CD4-positive, alpha-beta T cell treated with Interleukin-4 for 4 hours (primary cell): ENCODE data around the gene LPIN2.

Experiments
- DNase-seq: peaks from one replicate; pipeline ENCODE4 v3.0.0-alpha.2; 2020

LPIN2 gene

DNA sequence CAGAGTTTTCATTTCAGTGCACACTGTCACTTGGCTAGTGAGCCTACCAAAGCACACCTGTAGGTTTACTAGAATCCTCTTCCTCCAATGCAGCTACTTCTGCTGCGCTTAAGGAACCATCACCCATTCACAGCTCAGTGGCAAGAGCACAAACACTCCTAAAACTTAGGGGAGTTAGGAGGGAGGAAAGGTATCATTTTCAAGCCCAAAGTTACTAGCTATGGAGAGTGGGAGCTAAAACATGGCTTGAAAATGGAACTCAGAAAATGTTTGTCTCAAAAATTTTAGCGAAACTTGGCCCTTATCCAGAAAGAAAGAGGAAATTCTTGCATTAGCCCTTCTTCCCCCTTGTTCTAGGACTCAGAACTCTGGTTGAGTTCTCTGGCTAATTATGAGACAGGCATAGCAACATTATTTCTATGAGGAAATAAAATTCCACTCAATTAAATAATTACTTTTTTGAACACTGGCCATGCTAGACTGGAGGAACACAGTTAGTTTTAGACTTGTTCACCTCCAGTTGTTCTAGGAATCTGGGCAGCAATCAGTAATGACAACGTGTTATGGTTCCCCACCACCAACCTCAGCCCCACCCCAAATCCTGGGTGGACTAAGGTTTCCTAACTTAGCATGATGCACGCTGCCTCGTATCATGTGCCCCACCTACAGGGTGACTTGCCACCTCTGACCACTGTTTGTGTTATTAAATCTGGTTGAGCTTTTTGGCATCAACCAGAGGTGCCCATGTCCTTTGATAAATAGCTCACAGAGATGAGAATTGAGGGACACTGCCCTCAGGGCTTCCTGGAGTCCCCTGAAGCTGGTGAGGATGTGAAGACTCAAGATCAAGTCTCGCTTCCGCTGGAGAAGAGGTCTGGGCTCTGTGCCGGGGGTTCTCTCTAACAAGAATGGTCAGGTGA is 32.8 kb downstream of the LPIN2 start:
- DNase-seq, result peak; percentile 45

DNA sequence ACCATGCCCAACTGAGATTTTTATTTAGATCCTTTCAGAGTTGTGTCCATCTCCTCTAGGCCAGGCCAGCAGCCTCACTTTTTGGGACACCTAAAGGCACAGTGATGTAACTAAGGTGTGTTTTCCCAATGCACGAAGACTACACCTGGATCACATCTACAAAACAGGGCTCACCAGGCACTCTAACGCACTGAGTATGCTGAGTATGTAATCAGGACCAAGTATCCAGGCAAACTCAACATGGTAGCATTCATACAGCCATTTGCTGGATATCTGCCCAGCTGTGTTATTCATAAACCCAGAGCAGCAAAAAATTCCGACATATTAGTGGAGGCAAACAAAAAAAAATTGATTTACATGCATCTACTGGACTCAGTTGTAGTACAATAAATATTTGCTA is 33.8 kb downstream of the LPIN2 start:
- DNase-seq, result no peak

DNA sequence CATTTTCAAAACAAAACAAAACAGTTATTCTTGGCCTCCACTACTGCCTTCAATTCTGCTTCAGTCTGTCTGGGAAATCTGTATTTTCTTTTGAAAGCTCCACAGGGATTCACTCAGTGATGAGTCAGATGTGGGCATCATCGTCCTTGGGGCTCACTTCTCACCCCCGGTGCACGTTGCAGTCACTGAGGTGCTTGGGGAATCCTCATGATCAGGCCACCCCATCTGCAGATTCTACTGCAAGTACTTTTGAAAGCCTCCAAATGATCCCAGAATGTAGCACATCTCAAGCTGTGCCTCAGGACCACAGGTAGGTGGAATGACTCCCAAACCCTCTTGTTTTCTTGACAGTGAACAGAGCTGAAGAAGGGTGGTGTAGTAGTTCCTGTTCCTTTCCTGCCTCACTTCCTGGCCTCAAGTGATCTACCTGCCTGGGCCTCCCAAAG is 34.3 kb downstream of the LPIN2 start:
- DNase-seq, result peak; percentile 49

DNA sequence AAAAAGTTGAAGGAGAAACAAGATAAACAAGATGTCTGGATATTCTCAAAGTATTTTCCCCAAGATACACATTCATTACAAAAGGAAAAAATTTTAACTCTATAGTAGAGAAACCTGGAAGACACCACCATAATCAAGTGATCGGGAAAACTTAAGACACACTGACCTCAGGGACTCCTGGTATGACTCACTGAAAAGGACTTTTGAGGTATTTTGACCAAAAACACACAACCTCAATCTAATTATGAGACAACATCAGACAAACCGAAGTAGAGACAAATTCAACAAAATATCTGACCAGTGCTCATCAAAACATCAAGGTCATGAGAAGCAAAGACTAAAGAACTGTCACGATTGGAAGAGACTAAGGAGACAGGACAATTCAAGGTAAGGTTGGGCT is 34.7 kb downstream of the LPIN2 start:
- no peak for DNase-seq

DNA sequence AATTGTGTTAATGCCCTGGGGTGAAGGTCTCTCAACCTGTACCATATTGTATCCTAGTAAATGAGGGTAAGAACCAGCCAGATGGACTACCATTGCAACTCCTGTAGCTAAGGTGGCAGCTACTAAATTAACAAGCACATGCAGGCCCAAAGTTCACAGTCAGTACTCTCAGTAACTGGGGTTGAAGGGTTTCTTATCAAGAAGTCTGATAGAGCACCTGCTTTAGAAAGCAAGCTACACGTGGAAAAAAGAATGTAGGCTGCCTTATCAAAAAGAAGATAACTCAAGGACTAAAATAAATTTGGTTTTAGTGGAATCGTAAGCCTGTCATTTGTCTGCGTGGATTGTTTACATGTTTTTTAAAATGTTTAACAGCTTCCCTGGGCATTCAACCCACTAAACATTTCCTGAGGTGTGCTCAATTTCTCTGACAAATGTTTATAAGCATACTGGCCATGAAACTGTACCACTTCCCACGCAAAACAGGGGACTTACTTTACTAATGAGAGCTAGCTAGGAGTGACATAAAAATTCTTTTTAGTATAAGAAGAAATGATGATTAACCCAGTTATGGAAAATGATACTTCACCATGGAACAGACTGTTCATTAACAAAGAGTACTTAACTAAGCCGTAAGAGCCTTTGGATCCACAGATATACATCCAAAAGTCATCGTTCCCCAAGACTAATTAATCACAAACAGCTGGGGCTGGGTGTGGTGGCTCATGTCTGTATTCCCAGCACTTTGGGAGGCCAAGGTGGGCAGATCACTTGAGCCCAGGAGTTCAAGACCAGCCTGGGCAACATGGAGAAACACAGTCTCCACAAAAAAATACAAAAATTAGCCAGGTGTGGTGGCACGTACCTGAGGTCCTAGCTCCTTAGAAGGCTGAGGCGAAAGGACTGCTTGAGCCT is 36.5 kb downstream of the LPIN2 start:
- no peak for DNase-seq

DNA sequence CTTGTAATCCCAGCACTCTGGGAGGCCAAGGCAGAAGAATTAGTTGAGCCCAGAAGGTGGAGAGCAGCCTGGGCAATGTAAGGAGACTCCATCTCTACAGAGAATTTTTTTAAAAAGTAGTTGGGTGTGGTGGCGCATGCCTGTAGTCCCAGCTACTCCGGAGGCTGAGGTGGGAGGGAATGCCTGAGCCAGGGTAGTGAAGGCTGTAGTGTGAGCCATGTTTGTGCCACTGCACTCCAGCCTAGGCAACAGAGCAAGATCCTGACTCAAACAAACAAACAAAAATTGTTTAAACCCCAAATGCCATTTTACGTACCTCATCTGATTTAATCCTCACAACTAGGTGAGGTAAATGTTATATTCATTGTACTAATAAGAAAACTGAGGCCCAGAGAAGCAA is 38.2 kb downstream of the LPIN2 start:
- DNase-seq, result no peak

DNA sequence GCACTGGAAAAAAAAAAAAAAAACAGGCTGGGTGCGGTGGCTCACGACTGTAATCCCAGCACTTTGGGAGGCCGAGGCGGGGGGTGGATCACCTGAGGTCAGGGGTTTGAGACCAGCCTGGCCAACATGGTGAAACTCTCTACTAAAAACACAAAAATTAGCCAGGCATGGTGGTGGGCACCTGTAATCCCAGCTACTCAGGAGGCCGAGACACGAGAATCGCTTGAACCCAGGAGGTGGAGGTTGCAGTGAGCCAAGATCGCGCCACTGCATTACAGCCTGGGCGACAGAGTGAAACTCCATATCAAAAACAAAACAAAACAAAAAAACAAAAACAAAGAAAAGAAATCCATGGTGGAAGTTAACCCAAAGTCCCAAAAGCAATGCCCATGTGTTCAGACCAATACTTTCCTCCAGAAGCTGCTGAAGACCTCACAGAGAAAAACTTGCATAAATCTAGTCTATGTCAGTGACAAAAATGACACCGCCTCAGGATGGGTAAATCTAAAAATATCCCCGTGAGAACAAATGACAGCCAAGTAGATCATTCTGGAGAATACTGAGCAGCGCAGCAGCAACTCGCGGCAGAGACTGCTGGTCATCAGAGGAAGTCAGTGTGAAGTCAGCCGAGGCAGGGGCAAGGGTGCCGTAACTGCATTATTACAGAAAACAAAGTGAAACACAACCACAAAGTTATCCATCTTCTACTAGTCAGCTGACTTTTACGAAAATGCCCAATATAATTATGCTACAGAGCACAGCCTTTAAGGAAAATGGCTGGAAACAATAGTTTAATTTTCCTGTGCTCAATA is 41.0 kb downstream of the LPIN2 start:
- DNase-seq, result peak; percentile 89

DNA sequence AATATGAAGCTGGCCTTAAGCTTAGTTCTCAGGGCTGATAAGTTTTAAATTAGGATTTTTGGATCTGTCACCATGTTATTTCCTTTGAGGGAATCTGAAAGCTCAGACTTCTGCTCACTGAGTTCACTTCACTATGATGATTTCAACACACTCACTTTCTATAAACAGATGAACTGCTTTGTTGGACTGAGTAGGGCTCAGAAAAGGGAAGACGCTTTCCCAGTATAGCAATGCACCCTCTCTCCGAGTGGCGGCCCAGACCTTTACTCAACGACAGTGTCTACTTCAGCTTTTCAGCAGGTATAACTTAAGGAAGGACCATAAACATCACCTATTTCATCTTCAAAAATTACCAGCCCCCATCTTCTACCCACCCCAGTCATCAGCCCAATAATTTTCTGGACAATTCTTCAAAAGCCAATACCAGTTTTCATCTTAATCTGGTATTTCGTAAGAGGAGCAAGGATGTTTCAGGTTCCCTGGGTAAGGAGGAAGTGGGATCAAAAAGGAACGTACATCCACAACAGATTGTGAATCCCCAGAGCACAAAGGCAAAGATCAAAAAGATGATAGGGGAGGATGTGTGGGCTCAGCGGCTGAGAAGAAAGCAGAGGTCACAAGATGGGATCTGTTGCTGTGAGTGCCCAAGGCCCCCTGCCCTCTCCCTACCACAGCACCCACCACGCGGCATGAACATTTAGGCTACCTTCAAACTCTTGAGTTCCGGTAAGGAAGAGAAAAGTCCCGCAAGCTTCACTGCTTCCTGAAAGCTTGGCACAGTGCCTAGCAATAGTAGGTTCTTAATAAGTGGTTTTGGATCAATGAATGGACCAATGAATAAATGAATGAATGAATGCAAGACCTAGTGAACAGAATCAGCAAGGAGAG is 41.9 kb downstream of the LPIN2 start:
- peak; percentile 57 for DNase-seq

DNA sequence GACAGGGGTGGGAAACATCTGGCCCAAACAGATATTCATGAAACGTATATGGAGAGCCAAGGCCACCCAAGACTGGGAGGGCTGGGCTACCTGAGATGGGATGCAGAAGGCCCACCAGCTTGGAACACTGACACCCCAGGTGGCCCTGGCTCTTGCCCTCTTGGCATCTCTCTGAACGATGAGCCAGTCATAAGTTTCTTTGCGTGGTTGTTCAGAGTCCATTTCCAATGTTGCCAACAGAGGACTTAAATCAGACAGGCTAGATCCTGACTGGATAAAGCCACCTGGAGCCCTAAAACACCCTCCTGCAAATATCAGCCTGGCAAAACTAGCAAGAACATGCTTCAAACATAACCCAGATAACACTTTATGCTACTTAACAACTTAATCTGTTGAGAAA is 42.6 kb downstream of the LPIN2 start:
- no peak for DNase-seq

DNA sequence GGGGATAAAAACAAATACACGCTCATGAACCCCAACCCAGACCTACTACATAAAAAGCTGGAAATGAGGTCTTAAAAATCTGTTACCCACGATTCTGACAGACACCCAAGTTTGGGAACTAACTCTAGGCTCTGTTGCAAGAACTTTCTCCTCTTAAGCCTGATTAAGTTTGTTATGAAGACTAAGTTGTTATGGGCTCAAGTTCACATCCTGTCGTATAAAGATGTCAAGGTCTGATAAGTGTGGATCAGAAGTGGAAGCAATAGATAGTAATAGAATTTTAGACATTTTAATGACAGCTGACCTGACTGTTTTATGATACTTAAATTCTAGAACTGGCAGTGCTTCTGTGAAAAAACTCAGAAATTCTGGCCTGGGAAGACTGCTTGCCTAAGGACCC is 43.2 kb downstream of the LPIN2 start:
- DNase-seq, result no peak

DNA sequence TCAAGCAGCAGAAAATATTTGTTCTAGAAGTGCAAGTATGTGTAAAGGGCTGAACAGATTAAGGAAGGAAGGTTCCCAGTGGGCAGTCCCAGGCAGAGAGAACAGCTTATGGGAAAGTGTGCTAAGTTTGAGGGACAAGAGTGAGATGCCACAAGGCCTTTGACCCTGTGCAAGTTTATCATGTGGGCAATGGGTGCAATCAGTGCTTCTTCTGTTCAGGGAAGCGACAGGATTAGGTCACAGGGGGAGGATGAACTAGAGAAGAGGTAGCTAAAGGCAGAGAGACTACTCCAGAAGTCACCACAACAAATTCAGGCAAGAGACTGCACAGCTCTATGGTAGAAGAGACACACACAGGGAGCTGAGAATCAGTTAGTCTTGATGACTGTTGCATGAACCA is 44.3 kb downstream of the LPIN2 start:
- DNase-seq, result no peak

DNA sequence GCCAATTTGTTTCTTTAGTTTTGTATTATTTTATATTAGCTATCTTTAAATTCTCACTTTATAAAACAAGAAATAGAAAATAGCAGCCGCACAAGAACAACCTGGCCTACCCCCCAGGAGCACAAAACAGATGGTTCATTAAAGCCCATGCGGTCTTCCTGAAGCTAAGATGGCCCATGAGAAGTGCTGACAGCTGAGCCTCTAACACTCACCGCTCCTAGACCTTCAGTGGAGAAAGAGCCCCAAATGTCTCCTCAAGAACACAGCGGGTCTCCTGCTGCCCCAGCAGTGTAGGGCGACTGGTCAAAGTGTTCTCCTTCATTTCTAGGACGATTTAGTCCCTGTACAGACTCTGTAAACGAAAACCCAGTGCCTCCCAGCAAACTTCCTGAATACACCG is 45.1 kb downstream of the LPIN2 start:
- DNase-seq, result no peak

DNA sequence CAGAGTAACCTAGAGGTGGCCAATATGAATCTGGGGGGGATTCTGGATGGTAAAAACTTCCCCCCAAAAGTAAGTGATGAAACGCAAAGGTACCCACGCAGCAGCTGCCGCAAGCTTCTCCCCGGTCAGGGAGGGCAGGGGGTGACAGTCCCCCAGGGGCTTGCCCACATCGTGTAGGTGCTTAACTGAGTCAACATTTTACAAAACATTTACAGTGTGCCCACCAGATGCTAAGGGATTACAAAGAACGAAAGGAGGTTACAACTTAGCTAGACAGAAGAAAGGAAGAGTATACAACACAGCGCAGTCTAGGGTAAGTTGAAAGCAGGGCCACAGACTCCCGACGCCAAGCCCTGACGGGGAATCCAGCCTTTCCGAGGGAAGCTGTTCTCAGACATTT is 45.6 kb downstream of the LPIN2 start:
- no peak for DNase-seq

DNA sequence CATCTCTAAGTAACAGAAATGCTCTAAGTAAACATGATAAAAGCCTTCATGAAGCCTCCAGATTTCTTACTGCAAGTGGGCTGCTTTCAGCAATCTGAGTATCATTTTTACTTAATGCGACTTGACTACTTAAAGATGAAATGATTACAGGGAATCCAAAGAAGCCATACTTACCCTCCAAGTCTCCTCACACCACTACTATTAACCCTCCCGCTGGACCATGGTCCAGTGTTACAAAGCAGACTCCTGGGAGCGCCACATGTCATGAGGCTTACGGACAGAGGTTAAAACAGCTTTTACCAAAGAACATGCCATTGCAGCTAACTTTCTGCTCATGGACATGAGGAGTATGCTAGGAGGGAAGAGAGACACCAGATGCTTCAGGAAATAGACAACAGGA is 46.4 kb downstream of the LPIN2 start:
- no peak for DNase-seq

DNA sequence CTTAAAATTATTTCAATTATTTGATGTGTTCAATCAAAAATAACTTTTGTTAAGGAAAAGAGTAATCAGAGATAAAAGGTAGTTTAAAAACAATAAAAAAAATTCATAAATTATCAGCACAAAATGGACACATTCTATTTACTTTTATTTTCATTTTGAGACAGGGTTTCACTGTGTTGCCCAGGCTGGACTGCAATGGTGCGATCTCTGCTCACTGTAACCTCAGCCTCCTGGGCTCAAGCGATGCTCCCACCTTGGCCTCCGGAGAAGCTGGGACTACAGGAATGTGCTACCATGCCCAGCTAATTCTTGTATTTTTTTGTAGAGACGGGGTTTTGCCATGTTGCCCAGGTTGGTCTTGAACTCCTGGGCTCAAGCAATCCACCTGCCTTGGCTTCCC is 47.1 kb downstream of the LPIN2 start:
- DNase-seq, result no peak

DNA sequence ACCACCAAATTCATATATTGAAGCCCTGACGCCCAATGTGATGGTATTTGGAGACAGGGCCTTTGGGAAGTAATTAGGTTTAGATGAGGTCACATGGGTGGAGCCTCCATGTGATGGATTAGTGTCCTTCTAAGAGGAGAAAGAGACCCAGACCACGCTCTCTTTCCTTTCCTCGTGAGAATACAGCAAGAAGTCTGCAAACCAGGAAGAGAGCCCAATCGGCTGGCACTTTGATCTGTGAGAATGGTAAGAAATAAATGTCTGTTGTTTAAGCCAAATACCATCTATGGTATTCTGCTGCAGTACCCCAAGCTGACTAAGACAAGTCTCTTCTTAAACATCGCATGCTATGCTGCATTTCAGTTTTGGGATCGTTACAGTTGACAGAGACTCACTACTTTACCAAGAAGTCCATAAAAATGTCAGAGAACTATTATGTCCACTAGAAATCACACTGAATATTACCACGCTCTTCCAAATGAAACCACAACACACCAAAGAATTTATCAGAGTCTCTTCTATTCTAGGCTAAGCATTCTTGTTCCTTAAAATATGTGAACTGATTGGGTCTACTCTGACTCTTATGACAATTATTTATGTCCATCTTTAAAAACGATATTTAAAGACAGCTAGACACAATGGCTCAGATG is 48.5 kb downstream of the LPIN2 start:
- DNase-seq, result peak; percentile 51
